A673 (cell line): ENCODE data around the gene SETDB2. TPM values are rescaled to one million over a fixed set of nuclear protein-coding genes. Genes with fewer than 3 reads are reported as not detected.

Experiments used
- BruUV-seq: library from RNA; stranded (reverse); fragments of 400-500 nt; replicated peaks from 2 replicates; lab custom pipeline; 2021; lab: Mats Ljungman, UMichigan
- CTCF ChIA-PET: fragments of 300-600 bp; sonication (Branson Sonifier 250); formaldehyde crosslinking; loops from one replicate; lab custom pipeline; 2022; ENCODE audit warnings: antibody characterized with exemption; lab: Charles Lee
- POLR2A ChIA-PET: fragments of 300-600 bp; sonication (Branson Sonifier 250); formaldehyde crosslinking; loops from one replicate; lab custom pipeline; 2022; ENCODE audit warnings: antibody characterized with exemption; ENCODE audit not compliant: low non-redundant PET; lab: Charles Lee
- DNase-seq: peaks from one replicate; pipeline ENCODE4 v3.0.0-alpha.2; 2015; ENCODE audit warnings: low spot score
- H3K27ac ChIP-seq: fragments of 200-600 bp; sonication (generic); 2 replicates; pipeline ENCODE4 v1.5.1; 2016; ENCODE audit warnings: mixed run types, low read depth, mild to moderate bottlenecking, mixed read lengths, antibody characterized with exemption, low read length; ENCODE audit not compliant: poor library complexity, severe bottlenecking
- H3K27me3 ChIP-seq: fragments of 200-600 bp; sonication (generic); replicated peaks from 2 replicates; pipeline ENCODE4 v1.6.1; 2017; ENCODE audit warnings: mixed run types, low read depth, mild to moderate bottlenecking, mixed read lengths, antibody characterized with exemption, low read length; ENCODE audit not compliant: insufficient read depth, poor library complexity
- H3K36me3 ChIP-seq: fragments of 200-600 bp; sonication (generic); 2 replicates; pipeline ENCODE4 v1.6.1; 2016; ENCODE audit warnings: mixed run types, mild to moderate bottlenecking, mixed read lengths, antibody characterized with exemption, low read length; ENCODE audit not compliant: insufficient read depth, poor library complexity, severe bottlenecking
- H3K4me1 ChIP-seq: fragments of 200-600 bp; sonication (generic); 2 replicates; pipeline ENCODE4 v1.6.1; 2017; ENCODE audit warnings: mixed run types, mild to moderate bottlenecking, mixed read lengths, antibody characterized with exemption, low read length; ENCODE audit not compliant: insufficient read depth, poor library complexity, severe bottlenecking
- H3K4me3 ChIP-seq: fragments of 200-600 bp; sonication (generic); 2 replicates; pipeline ENCODE4 v1.5.1; 2016; ENCODE audit warnings: low read depth, mixed run types, mild to moderate bottlenecking, mixed read lengths, low read length; ENCODE audit not compliant: poor library complexity, severe bottlenecking
- H3K9me3 ChIP-seq: fragments of 200-600 bp; sonication (generic); 2 replicates; pipeline ENCODE4 v1.6.1; 2016; ENCODE audit warnings: mixed run types, low read depth, mild to moderate bottlenecking, mixed read lengths, antibody characterized with exemption, low read length; ENCODE audit not compliant: poor library complexity, severe bottlenecking
- EZH2 ChIP-seq: fragments of 200-600 bp; sonication (generic); IDR thresholded peaks from 2 replicates; pipeline ENCODE4 v1.6.1; 2017; ENCODE audit warnings: borderline replicate concordance, low read depth, mild to moderate bottlenecking, mixed read lengths, antibody characterized with exemption, low read length; ENCODE audit not compliant: poor library complexity, severe bottlenecking
- intact Hi-C: fragments of 100-400 bp; cut with micrococcal nuclease; formaldehyde crosslinking; loops from one replicate; pipeline ENCODE4 v1.10.0; 2022; ENCODE audit not compliant: unreplicated experiment
- total RNA-seq: library from RNA; stranded (reverse); gene quantifications from 2 replicates; pipeline ENCODE4 v1.2.3, GENCODE V29; 2021
- TF ChIP-seq, protein P1 (sequence below): fragments of 300-800, 200-600 bp; sonication (generic); conservative IDR thresholded peaks from 2 replicates; pipeline ENCODE4 v1.5.1; 2017; ENCODE audit warnings: low read depth, mild to moderate bottlenecking, antibody characterized with exemption, low read length, moderate library complexity, mixed read lengths

SETDB2 gene
- total RNA-seq, 1 experiment from 2014 or later, result 3.8 TPM

GRCh38 chr13:49409008-49409407 is 35.1 kb upstream of the SETDB2 start:
- no peak for TF ChIP-seq EZH2
- TF ChIP-seq, protein P1, sequence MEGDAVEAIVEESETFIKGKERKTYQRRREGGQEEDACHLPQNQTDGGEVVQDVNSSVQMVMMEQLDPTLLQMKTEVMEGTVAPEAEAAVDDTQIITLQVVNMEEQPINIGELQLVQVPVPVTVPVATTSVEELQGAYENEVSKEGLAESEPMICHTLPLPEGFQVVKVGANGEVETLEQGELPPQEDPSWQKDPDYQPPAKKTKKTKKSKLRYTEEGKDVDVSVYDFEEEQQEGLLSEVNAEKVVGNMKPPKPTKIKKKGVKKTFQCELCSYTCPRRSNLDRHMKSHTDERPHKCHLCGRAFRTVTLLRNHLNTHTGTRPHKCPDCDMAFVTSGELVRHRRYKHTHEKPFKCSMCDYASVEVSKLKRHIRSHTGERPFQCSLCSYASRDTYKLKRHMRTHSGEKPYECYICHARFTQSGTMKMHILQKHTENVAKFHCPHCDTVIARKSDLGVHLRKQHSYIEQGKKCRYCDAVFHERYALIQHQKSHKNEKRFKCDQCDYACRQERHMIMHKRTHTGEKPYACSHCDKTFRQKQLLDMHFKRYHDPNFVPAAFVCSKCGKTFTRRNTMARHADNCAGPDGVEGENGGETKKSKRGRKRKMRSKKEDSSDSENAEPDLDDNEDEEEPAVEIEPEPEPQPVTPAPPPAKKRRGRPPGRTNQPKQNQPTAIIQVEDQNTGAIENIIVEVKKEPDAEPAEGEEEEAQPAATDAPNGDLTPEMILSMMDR, result no peak
- ChIA-PET POLR2A (no interaction called here), CTCF (no interaction called here)
- no peak overlapping the region for H3K27ac ChIP-seq
- intact Hi-C loops, result no loop called here
- DNase-seq, result no peak
- H3K36me3 ChIP-seq, result no peaks in the 10 kb centered on the region
- no peaks in the 10 kb centered on the region for H3K4me1 ChIP-seq
- H3K9me3 ChIP-seq, result peaks cover 6% of the 10 kb centered on the region
- no peaks in the 10 kb centered on the region for H3K27me3 ChIP-seq
- no peak overlapping the region for H3K4me3 ChIP-seq
- no TSS peak for BruUV-seq

DNA sequence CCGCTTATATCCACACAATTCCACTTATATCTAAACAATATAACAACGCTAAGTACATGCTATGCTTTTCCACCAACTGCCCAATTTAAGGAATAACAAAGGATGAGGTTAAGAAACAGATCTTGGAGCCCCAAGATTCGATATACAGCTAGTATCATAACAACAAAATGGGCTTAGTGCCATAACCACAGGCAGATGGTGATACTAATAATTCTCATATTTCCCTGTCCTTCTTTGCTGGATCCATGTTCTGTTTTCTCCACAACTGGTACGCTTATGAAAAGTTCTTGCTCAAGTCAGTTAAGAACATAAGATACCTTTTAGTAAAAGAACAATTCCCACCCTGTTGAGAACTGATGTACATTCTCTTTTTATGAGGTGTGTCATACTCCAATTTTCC is 34.1 kb upstream of the SETDB2 start:
- no peak for TF ChIP-seq EZH2
- TF ChIP-seq, protein P1, result no peak
- H3K4me3 ChIP-seq, result no peak overlapping the region
- intact Hi-C loops, result no loop called here
- no peak for DNase-seq
- ChIA-PET POLR2A (no interaction called here), CTCF (no interaction called here)
- no TSS peak for BruUV-seq
- H3K4me1 ChIP-seq, result no peaks in the 10 kb centered on the region
- H3K36me3 ChIP-seq, result no peaks in the 10 kb centered on the region
- no peaks in the 10 kb centered on the region for H3K9me3 ChIP-seq
- H3K27ac ChIP-seq, result no peak overlapping the region
- H3K27me3 ChIP-seq, result no peaks in the 10 kb centered on the region

- Histone ChIP-seq H3K27me3 (no peaks in the 10 kb centered on the region), H3K27ac (no peak overlapping the region), H3K4me3 (no peak overlapping the region), H3K9me3 (no peaks in the 10 kb centered on the region), H3K4me1 (no peaks in the 10 kb centered on the region), H3K36me3 (no peaks in the 10 kb centered on the region)
- no peak for DNase-seq
- BruUV-seq, result no TSS peak
- POLR2A ChIA-PET, result no interaction called here
- intact Hi-C loops, result no loop called here
- CTCF ChIA-PET, result no interaction called here
- no peak for TF ChIP-seq EZH2
- TF ChIP-seq, protein P1, result no peak
Observed at GRCh38 chr13:49410477-49410876, 33.6 kb upstream of the SETDB2 start.
